Measurements from ENCODE around the gene LAPTM5. TPM values are rescaled to one million over a fixed set of nuclear protein-coding genes. Genes with fewer than 3 reads are reported as not detected.

The LAPTM5 gene
- total and polyA plus RNA-seq, 8 donors = 3.7 to 80.5 (median 10.9) TPM

DNA sequence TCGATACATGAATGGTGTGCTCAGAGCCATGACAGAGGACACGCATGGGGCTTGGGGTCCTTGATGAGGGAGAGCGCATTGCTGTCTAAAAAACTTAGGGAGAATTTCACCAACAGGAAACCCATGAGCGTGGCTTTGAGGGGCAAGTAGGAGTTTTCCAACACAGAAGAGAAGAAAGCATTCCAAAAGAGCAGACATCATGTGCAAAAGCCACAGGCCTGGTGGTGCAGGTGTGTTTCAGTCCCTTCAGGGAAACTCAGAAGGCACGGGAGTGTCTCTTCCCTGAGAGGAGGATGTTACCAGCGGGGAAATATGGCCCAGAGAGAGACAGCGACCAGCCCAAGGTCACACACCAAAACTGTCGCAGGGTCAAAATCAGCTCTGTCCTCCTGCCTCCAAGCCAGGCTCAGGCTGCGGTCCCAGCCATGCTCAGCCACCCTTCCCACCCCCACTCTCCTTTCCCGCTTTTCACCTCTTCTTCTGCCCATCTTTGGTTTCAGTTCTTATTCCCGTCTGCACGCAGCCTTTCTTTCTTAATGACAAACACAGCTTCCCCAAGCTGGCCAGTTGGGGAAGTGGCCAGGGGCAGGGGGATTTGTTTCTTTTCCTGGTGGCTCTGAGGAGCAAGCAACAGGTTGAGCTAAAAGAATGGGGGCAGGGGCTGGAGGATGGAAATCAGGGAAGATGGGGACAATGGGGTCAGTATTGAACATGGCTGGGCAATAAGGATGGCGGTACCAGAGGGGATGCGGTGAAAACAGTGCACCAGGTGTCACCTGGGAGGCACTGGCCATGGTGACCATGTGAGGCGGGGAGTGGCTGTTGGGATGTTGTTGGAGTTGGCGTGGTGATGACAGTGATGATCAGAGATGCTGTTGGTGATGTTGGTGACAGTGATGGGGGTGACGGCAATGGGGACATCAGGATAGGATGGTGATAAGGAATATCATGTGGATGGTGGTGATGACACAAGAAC lies 10.3 kb downstream of the LAPTM5 start:
- peak in 1 of 6 donors; percentile 10 for DNase-seq
- peak overlapping the region in 1 of 4 donors; percentile 57 for H3K27ac ChIP-seq
- ATAC-seq = no peak
- no peak for TF ChIP-seq CTCF (IDR thresholded peaks at IDR 0.05)
- no peaks in the 10 kb centered on the region for H3K27me3 ChIP-seq
- no peak for FAIRE-seq
- H3K4me3 ChIP-seq = no peak overlapping the region
- WGBS, 2 donors = 83 to 84% methylated on average over 17 of the region's 17 CpGs
- no peaks in the 10 kb centered on the region for H3K36me3 ChIP-seq
- intact Hi-C loops (cut with DNase I) = no loop called here
- H3K9me3 ChIP-seq = no peaks in the 10 kb centered on the region
- peaks cover 0 to 8% (median 0%) of the 10 kb centered on the region in 3 donors for H3K4me1 ChIP-seq

GRCh38 chr1:30746212-30747032 lies 11.2 kb downstream of the LAPTM5 start:
- Histone ChIP-seq H3K36me3 (no peaks in the 10 kb centered on the region), H3K4me3 (no peak overlapping the region), H3K4me1 (peaks cover 0 to 8% (median 0%) of the 10 kb centered on the region in 3 donors), H3K27ac (peak overlapping the region in 2 of 4 donors; percentile 30 to 57), H3K9me3 (no peaks in the 10 kb centered on the region), H3K27me3 (no peaks in the 10 kb centered on the region)
- WGBS, 2 donors = 55% methylated on average over 16 of the region's 16 CpGs
- no peak for FAIRE-seq
- intact Hi-C loops (cut with DNase I) = no loop called here
- ATAC-seq = peak in 3 of 4 donors; percentile 45 to 84 (median 55)
- no peak for TF ChIP-seq CTCF (IDR thresholded peaks at IDR 0.05)
- DNase-seq = peak in 1 of 6 donors; percentile 73

DNA sequence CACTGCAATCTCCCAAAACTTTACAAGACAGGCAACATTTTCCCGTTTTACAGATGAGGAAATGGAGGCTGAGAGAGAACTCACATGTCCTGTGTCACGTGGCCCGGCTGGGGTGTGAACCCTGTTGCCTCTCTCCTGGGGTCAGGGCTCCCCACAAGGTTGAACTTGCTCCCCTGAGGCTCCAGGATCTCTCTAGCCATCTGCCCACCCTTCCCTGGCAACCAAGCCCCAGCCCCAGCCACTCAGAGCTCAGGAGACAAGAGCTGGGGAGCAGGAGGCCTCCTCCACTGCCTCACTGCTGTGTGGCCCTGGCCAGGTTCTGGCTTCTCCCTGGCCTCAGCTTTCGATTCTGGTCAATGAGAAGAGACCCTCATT lies 11.8 kb downstream of the LAPTM5 start:
- TF ChIP-seq CTCF (IDR thresholded peaks at IDR 0.05) = no peak
- WGBS, 2 donors = 64 to 75% methylated on average over 4 of the region's 4 CpGs

GRCh38 chr1:30745156-30745833 lies 12.3 kb downstream of the LAPTM5 start:
- no peak overlapping the region for H3K4me3 ChIP-seq
- H3K9me3 ChIP-seq = no peaks in the 10 kb centered on the region
- WGBS, 2 donors = 74 to 77% methylated on average over 14 of the region's 14 CpGs
- H3K36me3 ChIP-seq = no peaks in the 10 kb centered on the region
- no peak for DNase-seq
- FAIRE-seq = no peak
- intact Hi-C loops (cut with DNase I) = no loop called here
- peak overlapping the region in 1 of 4 donors; percentile 57 for H3K27ac ChIP-seq
- peaks cover 0 to 8% (median 0%) of the 10 kb centered on the region in 3 donors for H3K4me1 ChIP-seq
- peak in 1 of 4 donors; percentile 3 for ATAC-seq
- H3K27me3 ChIP-seq = no peaks in the 10 kb centered on the region
- no peak for TF ChIP-seq CTCF (IDR thresholded peaks at IDR 0.05)

More for the DNA sequence above, 11.8 kb downstream of the LAPTM5 start:
- ATAC-seq = peak in 1 of 4 donors; percentile 13
- no peak overlapping the region for H3K4me3 ChIP-seq
- FAIRE-seq = no peak
- H3K9me3 ChIP-seq = no peaks in the 10 kb centered on the region
- intact Hi-C loops (cut with DNase I) = no loop called here
- H3K27me3 ChIP-seq = no peaks in the 10 kb centered on the region
- H3K4me1 ChIP-seq = peaks cover 0 to 8% (median 0%) of the 10 kb centered on the region in 3 donors
- H3K36me3 ChIP-seq = no peaks in the 10 kb centered on the region
- DNase-seq = no peak
- peak overlapping the region in 2 of 4 donors; percentile 30 to 57 for H3K27ac ChIP-seq
